Mucosa of rectum (tissue), 2 donors: ENCODE data around the gene SLC6A13.

Experiments
- H3K27ac ChIP-seq, 2 donors: one replicate each; pipeline ENCODE4 v1.7.0; 2013; ENCODE audit warnings: inconsistent platforms in 2 of 2, low read depth in 2 of 2, low read length in 2 of 2
- H3K27me3 ChIP-seq, 2 donors: one replicate each; pipeline ENCODE4 v1.7.0; 2013; ENCODE audit warnings: low read length in 2 of 2; ENCODE audit not compliant: control insufficient read depth in 2 of 2, insufficient read depth in 2 of 2
- H3K36me3 ChIP-seq, 2 donors: one replicate each; pipeline ENCODE4 v1.7.0; 2013; ENCODE audit warnings: low read length in 2 of 2; ENCODE audit not compliant: control insufficient read depth in 2 of 2, insufficient read depth in 2 of 2
- H3K4me1 ChIP-seq, 2 donors: one replicate each; pipeline ENCODE4 v1.7.0; 2013; ENCODE audit warnings: low read length in 2 of 2, mild to moderate bottlenecking in 1 of 2; ENCODE audit not compliant: control insufficient read depth in 2 of 2, insufficient read depth in 2 of 2
- H3K4me3 ChIP-seq, 2 donors: one replicate each; pipeline ENCODE4 v1.7.0; 2013; ENCODE audit warnings: low read length in 2 of 2
- H3K9ac ChIP-seq, 2 donors: one replicate each; pipeline ENCODE4 v1.7.0; 2013; ENCODE audit warnings: low read length in 2 of 2, low read depth in 1 of 2, mild to moderate bottlenecking in 1 of 2
- H3K9me3 ChIP-seq, 2 donors: one replicate each; pipeline ENCODE4 v1.7.0; 2013; ENCODE audit warnings: low read length in 2 of 2; ENCODE audit not compliant: control insufficient read depth in 2 of 2
- donor health status: healthy.
- donor health status: Normal muscosa, but diverticular disease.

Gene SLC6A13

GRCh38 chr12:176321-177181, 86.1 kb downstream of the SLC6A13 start:
- Histone ChIP-seq H3K27ac (peak overlapping the region in 1 of 2 donors; percentile 71), H3K27me3 (no peaks in the 10 kb centered on the region), H3K36me3 (no peaks in the 10 kb centered on the region), H3K4me1 (peaks cover 8 to 40% of the 10 kb centered on the region in 2 donors), H3K9me3 (no peaks in the 10 kb centered on the region), H3K9ac (peak overlapping the region in 1 of 2 donors; percentile 59), H3K4me3 (no peak overlapping the region)

GRCh38 chr12:175759-176158, 86.9 kb downstream of the SLC6A13 start:
- Histone ChIP-seq H3K36me3 (no peaks in the 10 kb centered on the region), H3K4me1 (peaks cover 8 to 42% of the 10 kb centered on the region in 2 donors), H3K9me3 (no peaks in the 10 kb centered on the region), H3K9ac (no peak overlapping the region), H3K27ac (no peak overlapping the region), H3K4me3 (no peak overlapping the region), H3K27me3 (no peaks in the 10 kb centered on the region)

DNA sequence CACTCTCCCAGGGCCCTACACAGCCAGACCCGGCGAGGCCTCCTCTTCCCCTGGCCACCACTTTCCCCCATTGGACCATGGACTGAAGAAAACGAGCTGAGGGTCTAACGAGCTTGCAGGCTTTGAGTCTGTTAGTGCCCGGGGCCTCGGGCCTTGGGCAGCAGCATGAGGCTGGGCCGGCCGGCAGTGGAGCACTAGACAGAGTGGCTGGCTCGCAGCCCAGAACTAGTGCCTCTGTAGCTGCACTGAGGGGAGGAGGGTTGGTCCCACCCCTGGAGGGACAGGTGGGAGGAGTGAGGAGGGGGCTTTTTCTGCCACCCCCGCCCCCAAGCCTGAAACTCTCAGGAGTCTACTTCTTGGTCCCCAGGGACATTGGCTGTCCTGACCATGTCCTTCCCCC, 87.4 kb downstream of the SLC6A13 start:
- Histone ChIP-seq H3K4me3 (no peak overlapping the region), H3K9me3 (no peaks in the 10 kb centered on the region), H3K36me3 (no peaks in the 10 kb centered on the region), H3K4me1 (peaks cover 8 to 42% of the 10 kb centered on the region in 2 donors), H3K27me3 (no peaks in the 10 kb centered on the region), H3K9ac (no peak overlapping the region), H3K27ac (no peak overlapping the region)

GRCh38 chr12:174596-174995, 88.0 kb downstream of the SLC6A13 start:
- H3K27me3 ChIP-seq, result no peaks in the 10 kb centered on the region
- H3K36me3 ChIP-seq, result no peaks in the 10 kb centered on the region
- H3K4me1 ChIP-seq, result peaks cover 8 to 40% of the 10 kb centered on the region in 2 donors

GRCh38 chr12:174124-174523, 88.5 kb downstream of the SLC6A13 start:
- H3K4me1 ChIP-seq, result peaks cover 8 to 40% of the 10 kb centered on the region in 2 donors

More at GRCh38 chr12:174596-174995, 88.0 kb downstream of the SLC6A13 start:
- H3K27ac ChIP-seq, result no peak overlapping the region
- no peaks in the 10 kb centered on the region for H3K9me3 ChIP-seq
- H3K9ac ChIP-seq, result no peak overlapping the region
- no peak overlapping the region for H3K4me3 ChIP-seq

DNA sequence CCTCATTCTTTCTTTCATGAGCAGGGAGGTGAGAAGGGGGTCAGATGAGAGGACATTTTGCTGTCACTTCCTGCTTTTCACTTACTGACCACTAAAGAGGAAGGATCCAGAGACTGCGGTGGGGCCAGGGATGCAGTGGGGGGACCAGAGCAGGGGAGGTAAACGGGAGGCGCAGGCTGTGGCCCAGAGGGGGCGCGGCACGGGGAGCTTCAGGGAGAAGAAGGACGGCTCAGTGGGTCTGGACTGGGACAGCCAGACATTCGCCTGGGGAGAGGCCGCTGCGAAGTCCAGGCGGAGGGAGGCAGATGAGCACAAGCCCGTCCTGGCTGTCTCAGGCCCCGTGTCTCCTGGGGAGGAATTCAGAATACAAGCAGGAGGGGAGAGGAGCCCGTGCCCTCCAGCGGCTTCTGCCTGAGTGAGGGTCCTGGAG, 89.9 kb downstream of the SLC6A13 start:
- Histone ChIP-seq H3K9ac (no peak overlapping the region), H3K27ac (peak overlapping the region in 1 of 2 donors; percentile 2), H3K4me3 (no peak overlapping the region), H3K9me3 (no peaks in the 10 kb centered on the region), H3K4me1 (peaks cover 8 to 41% of the 10 kb centered on the region in 2 donors), H3K36me3 (no peaks in the 10 kb centered on the region), H3K27me3 (no peaks in the 10 kb centered on the region)

More at GRCh38 chr12:174124-174523, 88.5 kb downstream of the SLC6A13 start:
- no peak overlapping the region for H3K9ac ChIP-seq
- no peaks in the 10 kb centered on the region for H3K27me3 ChIP-seq
- H3K9me3 ChIP-seq, result no peaks in the 10 kb centered on the region
- H3K4me3 ChIP-seq, result no peak overlapping the region
- no peak overlapping the region for H3K27ac ChIP-seq
- H3K36me3 ChIP-seq, result no peaks in the 10 kb centered on the region

GRCh38 chr12:171743-172676, 90.6 kb downstream of the SLC6A13 start:
- Histone ChIP-seq H3K36me3 (no peaks in the 10 kb centered on the region), H3K9me3 (no peaks in the 10 kb centered on the region), H3K4me1 (peaks cover 9 to 43% of the 10 kb centered on the region in 2 donors), H3K9ac (no peak overlapping the region), H3K27me3 (no peaks in the 10 kb centered on the region), H3K27ac (peak overlapping the region in 1 of 2 donors; percentile 2), H3K4me3 (no peak overlapping the region)

- Histone ChIP-seq H3K9ac (no peak overlapping the region), H3K27ac (no peak overlapping the region), H3K36me3 (no peaks in the 10 kb centered on the region), H3K4me3 (no peak overlapping the region), H3K9me3 (no peaks in the 10 kb centered on the region), H3K27me3 (no peaks in the 10 kb centered on the region), H3K4me1 (peaks cover 7 to 36% of the 10 kb centered on the region in 2 donors)
Measured at GRCh38 chr12:171276-171675, 91.4 kb downstream of the SLC6A13 start.
